Fibroblast of skin of abdomen (primary cell): Measurements from ENCODE around the gene OXER1.

ENCODE experiments used
- DNase-seq: peaks from one replicate; pipeline ENCODE4 v3.0.0-alpha.2; 2013

The OXER1 gene

GRCh38 chr2:42768706-42769256 lies 4.8 kb upstream of the OXER1 start:
- DNase-seq: no peak

GRCh38 chr2:42767899-42768705 lies 4.2 kb upstream of the OXER1 start:
- no peak for DNase-seq

- no peak for DNase-seq
These were observed 3.4 kb upstream of the OXER1 start for GRCh38 chr2:42767080-42767898.

GRCh38 chr2:42765686-42766085 lies 1.8 kb upstream of the OXER1 start:
- DNase-seq: no peak

- no peak for DNase-seq
These were observed 966 bp upstream of the OXER1 start for GRCh38 chr2:42764901-42765300.

GRCh38 chr2:42762823-42763804 lies 821 bp downstream of the OXER1 start:
- DNase-seq: no peak

GRCh38 chr2:42762155-42762554 lies 1.8 kb downstream of the OXER1 start:
- DNase-seq: no peak

GRCh38 chr2:42761554-42761953 lies 2.4 kb downstream of the OXER1 start:
- DNase-seq: no peak

- DNase-seq: no peak
These were observed 5.2 kb downstream of the OXER1 start for GRCh38 chr2:42758751-42759150.

- DNase-seq: no peak
These were observed 5.8 kb downstream of the OXER1 start for GRCh38 chr2:42757981-42758740.

- DNase-seq: no peak
These were observed 6.9 kb downstream of the OXER1 start for GRCh38 chr2:42756966-42757513.

- no peak for DNase-seq
These were observed 7.7 kb downstream of the OXER1 start for GRCh38 chr2:42756150-42756775.

- DNase-seq: peak; percentile 57
These were observed 8.6 kb downstream of the OXER1 start for GRCh38 chr2:42755191-42755880.

- DNase-seq: no peak
These were observed 9.2 kb downstream of the OXER1 start for GRCh38 chr2:42754776-42755140.

GRCh38 chr2:42754021-42754775 lies 9.7 kb downstream of the OXER1 start:
- no peak for DNase-seq

GRCh38 chr2:42752816-42753813 lies 10.8 kb downstream of the OXER1 start:
- DNase-seq: no peak

GRCh38 chr2:42752314-42752713 lies 11.6 kb downstream of the OXER1 start:
- no peak for DNase-seq

GRCh38 chr2:42748840-42749239 lies 15.1 kb downstream of the OXER1 start:
- DNase-seq: no peak
